ENCODE measurements around the gene EPYC.

The EPYC gene

GRCh38 chr12:91004872-91005271 lies at the start of gene EPYC:
TSS of gene EPYC (minus strand) at chr12:91004972. CDS start at chr12:91002565, 2,407 bp downstream.
- no peak for DNase-seq (ENCODE audit: low read depth in 3 of 3, low spot score in 1 of 3)

GRCh38 chr12:91053951-91054715 lies 49.4 kb upstream of the EPYC start:
- no peak for DNase-seq (ENCODE audit: low read depth in 3 of 3, low spot score in 1 of 3)

- no peak for DNase-seq (ENCODE audit: low read depth in 3 of 3, low spot score in 1 of 3)
Observed at GRCh38 chr12:91052026-91052425, 47.3 kb upstream of the EPYC start.

- DNase-seq (ENCODE audit: low read depth in 3 of 3, low spot score in 1 of 3), result no peak
Observed at GRCh38 chr12:91044586-91044985, 39.8 kb upstream of the EPYC start.

GRCh38 chr12:91043408-91043807 lies 38.6 kb upstream of the EPYC start:
- DNase-seq (ENCODE audit: low read depth in 3 of 3, low spot score in 1 of 3), result no peak

GRCh38 chr12:91040096-91040755 lies 35.5 kb upstream of the EPYC start:
- no peak for DNase-seq (ENCODE audit: low read depth in 3 of 3, low spot score in 1 of 3)

- no peak for DNase-seq (ENCODE audit: low read depth in 3 of 3, low spot score in 1 of 3)
Observed at GRCh38 chr12:91037276-91037675, 32.5 kb upstream of the EPYC start.

- DNase-seq (ENCODE audit: low read depth in 3 of 3, low spot score in 1 of 3), result no peak
Observed at GRCh38 chr12:91033251-91033650, 28.5 kb upstream of the EPYC start.

GRCh38 chr12:91023326-91024004 lies 18.7 kb upstream of the EPYC start:
- DNase-seq (ENCODE audit: low read depth in 3 of 3, low spot score in 1 of 3), result no peak

- DNase-seq (ENCODE audit: low read depth in 3 of 3, low spot score in 1 of 3), result no peak
Observed at GRCh38 chr12:91021076-91021475, 16.3 kb upstream of the EPYC start.

GRCh38 chr12:91019455-91019854 lies 14.7 kb upstream of the EPYC start:
- DNase-seq (ENCODE audit: low read depth in 3 of 3, low spot score in 1 of 3), result no peak

- DNase-seq (ENCODE audit: low read depth in 3 of 3, low spot score in 1 of 3), result no peak
Observed at GRCh38 chr12:91017511-91018263, 12.9 kb upstream of the EPYC start.

- DNase-seq (ENCODE audit: low read depth in 3 of 3, low spot score in 1 of 3), result no peak
Observed at GRCh38 chr12:91017043-91017442, 12.3 kb upstream of the EPYC start.

GRCh38 chr12:91009319-91009950 lies 4.7 kb upstream of the EPYC start:
- no peak for DNase-seq (ENCODE audit: low read depth in 3 of 3, low spot score in 1 of 3)

- no peak for DNase-seq (ENCODE audit: low read depth in 3 of 3, low spot score in 1 of 3)
Observed at GRCh38 chr12:91007531-91008290, 2.9 kb upstream of the EPYC start.

GRCh38 chr12:91003737-91004136 lies 1.0 kb downstream of the EPYC start:
- DNase-seq (ENCODE audit: low read depth in 3 of 3, low spot score in 1 of 3), result no peak

GRCh38 chr12:91001306-91001705 lies 3.5 kb downstream of the EPYC start:
- no peak for DNase-seq (ENCODE audit: low read depth in 3 of 3, low spot score in 1 of 3)

GRCh38 chr12:90999966-91000365 lies 4.8 kb downstream of the EPYC start:
- no peak for DNase-seq (ENCODE audit: low read depth in 3 of 3, low spot score in 1 of 3)

GRCh38 chr12:90999527-90999926 lies 5.2 kb downstream of the EPYC start:
- DNase-seq (ENCODE audit: low read depth in 3 of 3, low spot score in 1 of 3), result no peak

- no peak for DNase-seq (ENCODE audit: low read depth in 3 of 3, low spot score in 1 of 3)
Observed at GRCh38 chr12:90995010-90995409, 9.8 kb downstream of the EPYC start.

All from stimulated activated CD4-positive, alpha-beta T cell treated with anti-CD3 and anti-CD28 coated beads, TNF-alpha, amount 100 ng/mL, for 1 hour (primary cell).